ENCODE measurements around the gene TCF4.

DNA sequence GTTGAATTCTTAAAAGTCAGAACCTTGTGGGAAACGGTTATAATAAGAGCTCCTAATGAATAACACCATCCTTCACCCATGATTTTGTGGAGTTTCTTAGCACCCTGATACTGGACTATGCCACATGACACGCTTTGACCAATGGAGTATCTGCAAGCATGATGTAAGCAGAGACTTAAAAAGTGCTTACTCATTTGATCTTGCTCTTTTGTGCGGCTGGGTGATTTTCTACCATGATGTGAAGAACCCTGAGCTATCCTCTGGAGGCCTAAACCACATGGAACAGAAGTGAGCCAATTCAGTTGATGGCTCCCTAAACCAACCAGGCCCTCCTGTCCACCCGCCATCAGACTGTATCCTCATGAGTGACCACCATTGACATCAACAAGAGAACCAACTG is 70.9 kb downstream of the TCF4 start:
- TF ChIP-seq CTCF (IDR thresholded peaks at IDR 0.05) = no peak
- no peak for TF ChIP-seq EZH2 (IDR thresholded peaks at IDR 0.05; ENCODE audit: borderline replicate concordance, insufficient read depth, low read depth, low read length, poor library complexity, severe bottlenecking)

All from B cell (primary cell).